Loucy (cell line): Measurements from ENCODE around the gene NDUFS6.

Source experiments
- H2AFZ ChIP-seq: fragments of 200-600 bp; sonication (generic); 2 replicates; pipeline ENCODE4 v1.6.0; 2016; ENCODE audit warnings: antibody characterized with exemption, mild to moderate bottlenecking, low read length, moderate library complexity
- H3F3A ChIP-seq: fragments of 200-600 bp; 2 replicates; pipeline ENCODE4 v1.6.0; 2016; ENCODE audit warnings: antibody characterized with exemption, low read depth, mild to moderate bottlenecking
- H3K27me3 ChIP-seq: fragments of 200-600 bp; sonication (generic); 2 replicates; pipeline ENCODE4 v1.6.1; 2014; ENCODE audit warnings: low read length, mild to moderate bottlenecking; ENCODE audit not compliant: insufficient read depth, poor library complexity, severe bottlenecking
- H3K36me3 ChIP-seq: fragments of 200-600 bp; sonication (generic); 2 replicates; pipeline ENCODE4 v1.6.1; 2016; ENCODE audit warnings: low read length; ENCODE audit not compliant: insufficient read depth
- H3K4me1 ChIP-seq: fragments of 200-600 bp; sonication (generic); 2 replicates; pipeline ENCODE4 v1.5.1; 2014; ENCODE audit warnings: low read length, mild to moderate bottlenecking; ENCODE audit not compliant: insufficient read depth, poor library complexity, severe bottlenecking
- H3K4me2 ChIP-seq: fragments of 200-600 bp; sonication (generic); 2 replicates; pipeline ENCODE4 v1.6.0; 2014; ENCODE audit warnings: antibody characterized with exemption, low read length, low read depth, mild to moderate bottlenecking; ENCODE audit not compliant: poor library complexity, severe bottlenecking
- H3K4me3 ChIP-seq: fragments of 200-600 bp; sonication (generic); 2 replicates; pipeline ENCODE4 v1.5.1; 2014; ENCODE audit warnings: low read length, mild to moderate bottlenecking, mixed read lengths; ENCODE audit not compliant: poor library complexity, severe bottlenecking
- H3K79me2 ChIP-seq: fragments of 200-600 bp; sonication (generic); 2 replicates; pipeline ENCODE4 v1.6.1; 2014; ENCODE audit warnings: low read length; ENCODE audit not compliant: insufficient read depth
- H3K9ac ChIP-seq: fragments of 200-600 bp; sonication (generic); 2 replicates; pipeline ENCODE4 v1.6.0; 2014; ENCODE audit warnings: mild to moderate bottlenecking, low read depth, low read length, moderate library complexity; ENCODE audit not compliant: poor library complexity, severe bottlenecking
- H3K9me2 ChIP-seq: fragments of 200-600 bp; sonication (generic); replicated peaks from 2 replicates; pipeline ENCODE4 v1.6.1; 2016; ENCODE audit warnings: low read depth, low read length, mixed read lengths
- H3K9me3 ChIP-seq: fragments of 200-600 bp; sonication (generic); 2 replicates; pipeline ENCODE4 v1.6.1; 2014; ENCODE audit warnings: mild to moderate bottlenecking, antibody characterized with exemption, low read length, low read depth; ENCODE audit not compliant: insufficient read depth
- H4K20me1 ChIP-seq: fragments of 200-600 bp; sonication (generic); 2 replicates; pipeline ENCODE4 v1.6.0; 2014; ENCODE audit warnings: antibody characterized with exemption, low read length, mild to moderate bottlenecking; ENCODE audit not compliant: insufficient read depth, poor library complexity, severe bottlenecking
- EZH2phosphoT487 ChIP-seq: fragments of 200-600 bp; IDR thresholded peaks from 2 replicates; pipeline ENCODE4 v1.6.1; 2018; ENCODE audit warnings: antibody characterized with exemption, mild to moderate bottlenecking, moderate library complexity, borderline replicate concordance
- TF ChIP-seq, protein P1 (sequence below): fragments of 200-600 bp; sonication (generic); conservative IDR thresholded peaks from 2 replicates; pipeline ENCODE4 v1.5.1; 2014; ENCODE audit warnings: mild to moderate bottlenecking, antibody characterized with exemption, low read length

The NDUFS6 gene

DNA sequence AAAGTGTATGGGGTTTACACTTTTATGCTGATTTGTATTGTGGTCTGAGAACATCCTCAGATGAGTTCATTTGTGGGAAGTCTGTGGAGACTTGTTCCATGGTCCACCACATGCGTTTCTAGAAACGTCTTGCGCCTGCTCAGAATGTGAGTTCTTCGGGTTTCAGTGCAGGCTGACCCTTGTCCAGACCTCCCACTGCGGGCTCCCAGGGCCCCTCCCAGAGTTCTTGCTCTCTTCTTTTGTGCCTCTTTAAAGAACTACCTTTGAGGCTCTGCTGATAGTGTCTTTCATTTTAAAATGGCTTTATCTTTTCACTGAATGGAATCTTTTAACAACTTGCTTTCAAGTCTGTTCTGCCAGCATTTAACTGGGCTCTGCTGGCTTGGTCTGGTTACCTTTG is 17.6 kb downstream of the NDUFS6 start:
- H3K9me2 ChIP-seq: no peaks in the 10 kb centered on the region
- H3K4me3 ChIP-seq: no peak overlapping the region
- H3K9me3 ChIP-seq: no peaks in the 10 kb centered on the region
- no peak overlapping the region for H2AFZ ChIP-seq
- no peaks in the 10 kb centered on the region for H3K4me1 ChIP-seq
- no peaks in the 10 kb centered on the region for H3F3A ChIP-seq
- H3K4me2 ChIP-seq: no peak overlapping the region
- peaks cover 75% of the 10 kb centered on the region; the same call in 1 of the 2 replicates for H3K36me3 ChIP-seq
- H4K20me1 ChIP-seq: no peaks in the 10 kb centered on the region
- no peaks in the 10 kb centered on the region for H3K79me2 ChIP-seq
- no peak overlapping the region for H3K9ac ChIP-seq
- TF ChIP-seq, protein P1, sequence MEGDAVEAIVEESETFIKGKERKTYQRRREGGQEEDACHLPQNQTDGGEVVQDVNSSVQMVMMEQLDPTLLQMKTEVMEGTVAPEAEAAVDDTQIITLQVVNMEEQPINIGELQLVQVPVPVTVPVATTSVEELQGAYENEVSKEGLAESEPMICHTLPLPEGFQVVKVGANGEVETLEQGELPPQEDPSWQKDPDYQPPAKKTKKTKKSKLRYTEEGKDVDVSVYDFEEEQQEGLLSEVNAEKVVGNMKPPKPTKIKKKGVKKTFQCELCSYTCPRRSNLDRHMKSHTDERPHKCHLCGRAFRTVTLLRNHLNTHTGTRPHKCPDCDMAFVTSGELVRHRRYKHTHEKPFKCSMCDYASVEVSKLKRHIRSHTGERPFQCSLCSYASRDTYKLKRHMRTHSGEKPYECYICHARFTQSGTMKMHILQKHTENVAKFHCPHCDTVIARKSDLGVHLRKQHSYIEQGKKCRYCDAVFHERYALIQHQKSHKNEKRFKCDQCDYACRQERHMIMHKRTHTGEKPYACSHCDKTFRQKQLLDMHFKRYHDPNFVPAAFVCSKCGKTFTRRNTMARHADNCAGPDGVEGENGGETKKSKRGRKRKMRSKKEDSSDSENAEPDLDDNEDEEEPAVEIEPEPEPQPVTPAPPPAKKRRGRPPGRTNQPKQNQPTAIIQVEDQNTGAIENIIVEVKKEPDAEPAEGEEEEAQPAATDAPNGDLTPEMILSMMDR: no peak
- TF ChIP-seq EZH2phosphoT487: no peak
- H3K27me3 ChIP-seq: no peaks in the 10 kb centered on the region

DNA sequence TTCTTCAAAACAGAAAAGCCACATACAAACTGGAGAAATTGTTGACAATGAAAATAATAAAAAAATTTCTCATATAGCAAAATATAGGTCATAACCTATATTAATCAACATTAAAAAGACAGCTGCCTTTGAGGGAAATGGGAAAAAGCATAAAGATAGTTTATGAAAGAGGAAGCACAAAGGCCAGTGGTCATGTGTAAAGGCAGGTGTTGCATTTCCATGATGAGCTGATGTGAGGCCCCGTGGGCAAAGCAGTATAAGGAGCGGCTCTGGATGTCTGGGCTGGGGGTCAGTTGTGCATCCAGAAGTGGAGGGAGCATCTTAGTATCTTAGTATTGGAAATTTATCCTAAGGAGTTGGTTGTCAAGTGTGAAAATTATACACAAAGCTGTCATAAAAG is 18.3 kb downstream of the NDUFS6 start:
- TF ChIP-seq EZH2phosphoT487: no peak
- TF ChIP-seq, protein P1: no peak
- Histone ChIP-seq H3K36me3 (peaks cover 70% of the 10 kb centered on the region; the same call in 1 of the 2 replicates), H3K9ac (no peak overlapping the region)

DNA sequence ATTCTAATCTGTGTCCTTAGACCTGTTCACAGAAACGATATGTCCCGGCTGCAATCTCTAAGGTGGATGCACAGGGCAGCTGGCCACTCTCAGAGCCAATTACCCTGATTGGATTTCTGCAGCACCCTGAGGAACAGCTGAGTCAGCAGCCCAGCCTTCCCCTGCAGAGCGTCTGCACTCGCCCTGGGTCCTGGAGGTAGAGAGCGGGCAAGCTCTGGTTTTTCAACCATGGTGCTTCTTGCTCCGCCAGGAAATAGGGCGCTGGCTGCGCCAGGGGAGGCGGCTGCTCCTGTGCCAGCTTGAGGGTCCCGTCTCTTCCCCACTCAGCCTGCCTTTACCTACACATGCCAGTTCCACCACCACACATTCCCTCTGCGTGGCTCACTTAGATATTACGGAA is 19.2 kb downstream of the NDUFS6 start:
- H4K20me1 ChIP-seq: no peaks in the 10 kb centered on the region
- H3F3A ChIP-seq: no peaks in the 10 kb centered on the region
- H3K4me1 ChIP-seq: no peaks in the 10 kb centered on the region
- TF ChIP-seq, protein P1: no peak
- no peak for TF ChIP-seq EZH2phosphoT487
- no peaks in the 10 kb centered on the region for H3K9me2 ChIP-seq
- no peak overlapping the region for H3K4me3 ChIP-seq
- peaks cover 63% of the 10 kb centered on the region; the same call in 1 of the 2 replicates for H3K36me3 ChIP-seq
- no peak overlapping the region for H3K4me2 ChIP-seq
- no peaks in the 10 kb centered on the region for H3K27me3 ChIP-seq
- no peak overlapping the region for H2AFZ ChIP-seq
- no peaks in the 10 kb centered on the region for H3K9me3 ChIP-seq
- H3K79me2 ChIP-seq: no peaks in the 10 kb centered on the region
- H3K9ac ChIP-seq: no peak overlapping the region

More for the DNA sequence above, 18.3 kb downstream of the NDUFS6 start:
- Histone ChIP-seq H3K4me3 (no peak overlapping the region), H3K9me3 (no peaks in the 10 kb centered on the region), H3K9me2 (no peaks in the 10 kb centered on the region), H2AFZ (no peak overlapping the region), H4K20me1 (no peaks in the 10 kb centered on the region), H3K4me1 (no peaks in the 10 kb centered on the region), H3K79me2 (no peaks in the 10 kb centered on the region), H3K4me2 (no peak overlapping the region), H3K27me3 (no peaks in the 10 kb centered on the region), H3F3A (no peaks in the 10 kb centered on the region)
